Natural killer cell (primary cell): ENCODE measurements around the gene PCDHB16. TPM values are rescaled to one million over a fixed set of nuclear protein-coding genes. Genes with fewer than 3 reads are reported as not detected.
"Not testable (repeated sequence)": the region's sequence is repeated elsewhere in the genome, so short reads cannot be mapped to it uniquely, and the experiment has no call there.

Experiments used
- ATAC-seq, 3 donors: fragments of 150-1000 bp in 2 of 3; fragments of 200-7000 bp in 1 of 3; cut with Tn5 transposase; 1 replicate in 1 of 3; 2 replicates in 2 of 3; pipeline ENCODE4 v1.10.0; 2021; ENCODE audit warnings: mild to moderate bottlenecking in 2 of 3, moderate library complexity in 2 of 3
- DNase-seq, 2 donors: peaks; one replicate each; pipeline versions ENCODE4 v3.0.0 to v3.0.0-alpha.2; 2013 to 2021; ENCODE audit warnings: mixed read lengths in 1 of 2
- H3K27ac ChIP-seq: one replicate; pipeline ENCODE4 v1.5.1; 2013; ENCODE audit warnings: mild to moderate bottlenecking, low read length
- H3K27me3 ChIP-seq: one replicate; pipeline ENCODE4 v1.6.1; 2013; ENCODE audit warnings: low read length; ENCODE audit not compliant: control insufficient read depth, insufficient read depth
- H3K36me3 ChIP-seq: one replicate; pipeline ENCODE4 v1.6.1; 2013; ENCODE audit warnings: low read length; ENCODE audit not compliant: control insufficient read depth, insufficient read depth
- H3K4me1 ChIP-seq: one replicate; pipeline ENCODE4 v1.6.1; 2013; ENCODE audit warnings: low read length; ENCODE audit not compliant: control insufficient read depth, insufficient read depth
- H3K4me3 ChIP-seq: one replicate; pipeline ENCODE4 v1.5.1; 2013; ENCODE audit warnings: low read length
- H3K9me3 ChIP-seq: one replicate; pipeline ENCODE4 v1.6.1; 2013; ENCODE audit warnings: low read length; ENCODE audit not compliant: control insufficient read depth, insufficient read depth
- H3K27ac Mint-ChIP-seq, 2 donors: one replicate each; pipeline ENCODE4 v1.8.0; 2022; ENCODE audit warnings: mild to moderate bottlenecking in 2 of 2, mixed read lengths in 2 of 2, moderate library complexity in 1 of 2
- H3K27me3 Mint-ChIP-seq, 2 donors: one replicate each; pipeline ENCODE4 v1.8.0; 2022; ENCODE audit warnings: low read depth in 2 of 2, mixed read lengths in 2 of 2
- H3K36me3 Mint-ChIP-seq: one replicate; pipeline ENCODE4 v1.8.0; 2022; ENCODE audit warnings: mixed read lengths
- H3K4me1 Mint-ChIP-seq, 2 donors: one replicate each; pipeline ENCODE4 v1.8.0; 2022; ENCODE audit warnings: mixed read lengths in 2 of 2
- H3K4me3 Mint-ChIP-seq: one replicate; pipeline ENCODE4 v1.8.0; 2022; ENCODE audit warnings: mild to moderate bottlenecking, moderate library complexity, mixed read lengths
- H3K9me3 Mint-ChIP-seq, 2 donors: one replicate each; pipeline ENCODE4 v1.8.0; 2022; ENCODE audit warnings: mixed read lengths in 2 of 2
- WGBS: methylation state at CpG from one replicate; pipeline ENCODE4 v1.1.7; 2013; ENCODE audit warnings: missing lambda C conversion rate; ENCODE audit not compliant: insufficient coverage; 5-methylcytosine and 5-hydroxymethylcytosine counted together
- intact Hi-C: fragments of 100-400 bp; cut with micrococcal nuclease; formaldehyde crosslinking; loops from one replicate; pipeline ENCODE4 v1.14.2; 2022
- total RNA-seq, 4 donors: library from RNA; stranded (reverse); fragments of 120-200 nt in 1 of 4; gene quantifications; one replicate each; pipeline versions ENCODE4 v1.2.3 to v1.2.4, GENCODE V29; 2013 to 2022
- TF ChIP-seq, protein P1 (sequence below): fragments of 200-600 bp; IDR thresholded peaks from one replicate; pipeline ENCODE4 v1.8.0; 2022; ENCODE audit warnings: antibody characterized with exemption

Gene PCDHB16
- total RNA-seq, result not detected
- total RNA-seq (2013), result not detected

DNA sequence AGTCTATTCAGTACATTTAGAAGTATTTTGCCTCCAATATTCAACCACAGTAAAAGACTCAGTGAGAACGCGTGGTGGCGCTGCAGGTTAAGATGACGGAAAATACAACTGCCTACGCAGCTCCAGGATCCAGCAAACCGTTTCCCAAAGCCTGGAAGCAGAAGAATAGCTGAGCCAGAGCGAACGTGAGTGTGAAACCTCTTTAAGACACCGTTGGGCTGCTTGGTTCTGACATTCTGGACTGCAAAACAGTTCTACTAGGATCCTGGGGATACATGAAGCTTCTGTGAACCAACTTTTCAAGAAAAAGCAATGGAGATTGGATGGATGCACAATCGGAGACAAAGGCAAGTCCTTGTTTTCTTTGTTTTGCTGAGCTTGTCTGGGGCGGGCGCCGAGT lies at the start of gene PCDHB16:
Gene PCDHB16 (plus strand): TSS at position 140 of the 400 bp plus-strand sequence. CDS start 173 bp downstream, at position 313.
- Histone ChIP-seq H3K27me3 (peaks cover 2% of the 10 kb centered on the region), H3K9me3 (no peaks in the 10 kb centered on the region), H3K27ac (no peak within 1 kb of the TSS), H3K4me3 (no peak within 1 kb of the TSS), H3K36me3 (no peaks in the 10 kb centered on the region), H3K4me1 (no peaks in the 10 kb centered on the region)
- intact Hi-C loops, result no loop called here
- Mint-ChIP-seq H3K4me1 (peaks cover 0 to 6% of the 10 kb centered on the region in 2 donors), H3K27me3 (peaks cover 29% of the 10 kb centered on the region in 2 donors), H3K9me3 (peaks cover 4 to 5% of the 10 kb centered on the region in 2 donors), H3K4me3 (no peak within 1 kb of the TSS), H3K36me3 (peaks cover 26% of the 10 kb centered on the region), H3K27ac (no peak within 1 kb of the TSS)
- ATAC-seq, result no peak
- DNase-seq, result peak in 1 of 2 donors; percentile 11
- TF ChIP-seq, protein P1, sequence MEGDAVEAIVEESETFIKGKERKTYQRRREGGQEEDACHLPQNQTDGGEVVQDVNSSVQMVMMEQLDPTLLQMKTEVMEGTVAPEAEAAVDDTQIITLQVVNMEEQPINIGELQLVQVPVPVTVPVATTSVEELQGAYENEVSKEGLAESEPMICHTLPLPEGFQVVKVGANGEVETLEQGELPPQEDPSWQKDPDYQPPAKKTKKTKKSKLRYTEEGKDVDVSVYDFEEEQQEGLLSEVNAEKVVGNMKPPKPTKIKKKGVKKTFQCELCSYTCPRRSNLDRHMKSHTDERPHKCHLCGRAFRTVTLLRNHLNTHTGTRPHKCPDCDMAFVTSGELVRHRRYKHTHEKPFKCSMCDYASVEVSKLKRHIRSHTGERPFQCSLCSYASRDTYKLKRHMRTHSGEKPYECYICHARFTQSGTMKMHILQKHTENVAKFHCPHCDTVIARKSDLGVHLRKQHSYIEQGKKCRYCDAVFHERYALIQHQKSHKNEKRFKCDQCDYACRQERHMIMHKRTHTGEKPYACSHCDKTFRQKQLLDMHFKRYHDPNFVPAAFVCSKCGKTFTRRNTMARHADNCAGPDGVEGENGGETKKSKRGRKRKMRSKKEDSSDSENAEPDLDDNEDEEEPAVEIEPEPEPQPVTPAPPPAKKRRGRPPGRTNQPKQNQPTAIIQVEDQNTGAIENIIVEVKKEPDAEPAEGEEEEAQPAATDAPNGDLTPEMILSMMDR, result no peak
- 21% methylated on average over 13 of the region's 13 CpGs for WGBS

DNA sequence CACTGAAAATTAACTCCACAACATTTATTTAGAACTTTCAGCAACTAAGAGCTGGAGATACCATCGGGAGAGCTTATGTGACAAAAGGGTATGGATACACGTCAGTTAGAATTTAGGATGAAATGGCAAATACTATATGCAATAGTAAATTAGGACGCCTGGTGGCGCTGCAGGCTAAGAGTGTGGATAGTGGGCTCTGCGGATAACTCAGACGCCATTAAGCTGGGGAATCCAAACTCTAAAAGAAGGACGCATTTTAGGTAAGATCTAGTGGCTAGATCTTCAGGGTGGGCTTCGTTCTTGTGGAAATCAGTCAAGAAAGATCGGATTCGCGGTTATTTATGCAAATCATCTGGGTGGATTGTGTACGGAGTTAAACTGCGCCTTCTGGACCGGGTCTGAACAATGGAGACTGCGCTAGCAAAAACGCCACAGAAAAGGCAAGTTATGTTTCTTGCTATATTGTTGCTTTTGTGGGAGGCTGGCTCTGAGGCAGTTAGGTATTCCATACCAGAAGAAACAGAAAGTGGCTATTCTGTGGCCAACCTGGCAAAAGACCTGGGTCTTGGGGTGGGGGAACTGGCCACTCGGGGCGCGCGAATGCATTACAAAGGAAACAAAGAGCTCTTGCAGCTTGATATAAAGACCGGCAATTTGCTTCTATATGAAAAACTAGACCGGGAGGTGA lies 47.0 kb upstream of the PCDHB16 start, which contains the start of gene PCDHB5:
Gene PCDHB5 (plus strand): TSS at position 177 of the 688 bp plus-strand sequence. CDS start 229 bp downstream, at position 406.
- Mint-ChIP-seq H3K9me3 (peaks cover 10 to 12% of the 10 kb centered on the region in 2 donors), H3K27me3 (peaks cover 0 to 3% of the 10 kb centered on the region in 2 donors), H3K4me1 (peaks cover 0 to 7% of the 10 kb centered on the region in 2 donors), H3K4me3 (no peak within 1 kb of the TSS), H3K36me3 (peaks cover 20% of the 10 kb centered on the region), H3K27ac (no peak within 1 kb of the TSS)
- intact Hi-C loops, result no loop called here
- Histone ChIP-seq H3K27me3 (peaks cover 2% of the 10 kb centered on the region), H3K36me3 (no peaks in the 10 kb centered on the region), H3K27ac (no peak within 1 kb of the TSS), H3K9me3 (peaks cover 14% of the 10 kb centered on the region), H3K4me3 (no peak within 1 kb of the TSS), H3K4me1 (no peaks in the 10 kb centered on the region)
- 31% methylated on average over 22 of the region's 22 CpGs for WGBS
- DNase-seq (peak in 1 of 2 donors; percentile 4), ATAC-seq (no peak)
- TF ChIP-seq, protein P1, result no peak

DNA sequence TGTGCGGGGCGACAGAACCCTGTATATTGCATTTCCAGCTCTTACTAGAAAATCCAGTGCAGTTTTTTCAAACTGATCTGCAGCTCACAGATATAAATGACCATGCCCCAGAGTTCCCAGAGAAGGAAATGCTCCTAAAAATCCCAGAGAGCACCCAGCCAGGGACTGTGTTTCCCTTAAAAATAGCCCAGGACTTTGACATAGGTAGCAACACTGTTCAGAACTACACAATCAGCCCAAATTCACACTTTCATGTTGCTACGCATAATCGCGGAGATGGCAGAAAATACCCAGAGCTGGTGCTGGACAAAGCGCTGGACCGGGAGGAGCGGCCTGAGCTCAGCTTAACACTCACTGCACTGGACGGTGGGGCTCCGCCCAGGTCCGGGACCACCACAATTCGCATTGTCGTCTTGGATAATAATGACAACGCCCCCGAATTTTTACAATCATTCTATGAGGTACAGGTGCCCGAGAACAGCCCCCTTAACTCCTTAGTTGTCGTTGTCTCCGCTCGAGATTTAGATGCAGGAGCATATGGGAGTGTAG lies 46.4 kb upstream of the PCDHB16 start:
- peaks cover 0 to 3% of the 10 kb centered on the region in 2 donors for H3K27me3 Mint-ChIP-seq

DNA sequence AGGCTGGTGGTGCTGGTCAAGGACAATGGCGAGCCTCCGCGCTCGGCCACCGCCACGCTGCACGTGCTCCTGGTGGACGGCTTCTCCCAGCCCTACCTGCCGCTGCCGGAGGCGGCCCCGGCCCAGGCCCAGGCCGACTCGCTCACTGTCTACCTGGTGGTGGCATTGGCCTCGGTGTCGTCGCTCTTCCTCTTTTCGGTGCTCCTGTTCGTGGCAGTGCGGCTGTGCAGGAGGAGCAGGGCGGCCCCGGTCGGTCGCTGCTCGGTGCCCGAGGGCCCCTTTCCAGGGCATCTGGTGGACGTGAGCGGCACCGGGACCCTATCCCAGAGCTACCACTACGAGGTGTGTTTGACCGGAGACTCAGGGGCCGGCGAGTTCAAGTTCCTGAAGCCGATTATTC lies 44.8 kb upstream of the PCDHB16 start:
- H3K27me3 ChIP-seq, H3K27ac Mint-ChIP-seq, H3K4me3 Mint-ChIP-seq, DNase-seq, H3K36me3 ChIP-seq, H3K4me3 ChIP-seq, H3K4me1 ChIP-seq, intact Hi-C loops, H3K27me3 Mint-ChIP-seq, H3K4me1 Mint-ChIP-seq, H3K27ac ChIP-seq, ATAC-seq: not testable (repeated sequence)
- Mint-ChIP-seq H3K9me3 (peaks cover 13 to 16% of the 10 kb centered on the region in 2 donors), H3K36me3 (peaks cover 20% of the 10 kb centered on the region)
- peaks cover 14% of the 10 kb centered on the region for H3K9me3 ChIP-seq
- WGBS, result 47% methylated on average over 34 of the region's 34 CpGs

More for the DNA sequence above, 46.4 kb upstream of the PCDHB16 start:
- Histone ChIP-seq H3K27ac (no peak overlapping the region), H3K27me3 (peaks cover 2% of the 10 kb centered on the region), H3K4me1 (no peaks in the 10 kb centered on the region), H3K4me3 (no peak overlapping the region), H3K9me3 (peaks cover 14% of the 10 kb centered on the region), H3K36me3 (no peaks in the 10 kb centered on the region)
- WGBS, result 53% methylated on average over 19 of the region's 19 CpGs
- ATAC-seq, result no peak
- peaks cover 20% of the 10 kb centered on the region for H3K36me3 Mint-ChIP-seq
- H3K4me3 Mint-ChIP-seq, result no peak overlapping the region
- TF ChIP-seq, protein P1, result no peak
- no peak for DNase-seq
- peaks cover 8 to 10% of the 10 kb centered on the region in 2 donors for H3K9me3 Mint-ChIP-seq
- intact Hi-C loops, result no loop called here
- H3K27ac Mint-ChIP-seq, result no peak overlapping the region
- peaks cover 0 to 7% of the 10 kb centered on the region in 2 donors for H3K4me1 Mint-ChIP-seq
